Midbrain (tissue), 1 donor: ENCODE measurements around the gene CCNF.

Experiments
- DNase-seq: peaks from one replicate; lab custom pipeline; 2025; lab: John Stamatoyannopoulos, UW

Gene CCNF

DNA sequence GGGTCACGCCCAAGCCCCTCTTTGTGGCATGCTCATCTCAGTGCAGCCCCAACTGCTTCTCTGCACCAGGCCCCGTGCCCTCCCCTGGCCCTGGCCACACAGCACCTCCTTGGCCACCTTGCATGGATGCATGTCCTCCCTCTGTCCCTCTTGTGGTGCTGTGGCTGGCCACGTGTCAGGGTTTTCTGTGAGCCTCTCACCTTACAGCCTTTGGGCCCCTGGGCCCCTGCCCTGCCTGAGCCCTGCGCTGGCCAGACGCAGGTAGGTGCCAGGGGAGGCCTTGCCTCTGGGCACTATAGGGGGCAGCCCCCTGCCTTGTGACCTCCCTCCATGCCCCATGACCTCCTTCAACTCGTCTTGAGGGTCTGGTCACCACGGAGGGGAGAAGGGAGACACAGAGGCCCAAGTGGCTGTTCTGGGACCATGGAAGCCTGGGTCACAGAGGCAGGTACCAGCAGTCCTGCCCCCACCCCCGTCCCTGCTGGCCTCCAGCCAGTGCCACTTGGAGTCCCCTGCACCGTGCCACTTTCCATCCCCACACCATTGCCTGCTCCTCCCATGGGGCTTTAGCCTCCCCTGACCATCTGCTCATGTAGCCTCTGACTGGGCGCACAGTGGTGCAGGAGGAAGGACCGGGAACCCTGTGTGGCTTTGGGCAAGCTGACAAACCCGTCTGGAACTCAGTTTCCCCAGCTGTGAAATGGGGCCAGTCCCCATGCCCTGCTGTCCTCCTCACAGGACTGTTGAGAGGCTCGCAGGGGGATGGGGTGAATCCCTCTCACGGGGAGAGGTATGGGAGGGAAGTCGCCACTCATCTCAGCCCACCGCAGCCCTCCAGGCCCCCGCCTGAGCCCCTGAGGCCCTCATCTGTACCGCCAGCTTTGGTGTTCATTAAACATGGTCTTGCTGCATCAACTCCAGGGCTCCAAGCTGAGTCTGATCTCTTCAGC is 73.0 kb downstream of the CCNF start:
- DNase-seq = no peak

GRCh38 chr16:2505695-2506094 is 76.4 kb downstream of the CCNF start:
- no peak for DNase-seq

DNA sequence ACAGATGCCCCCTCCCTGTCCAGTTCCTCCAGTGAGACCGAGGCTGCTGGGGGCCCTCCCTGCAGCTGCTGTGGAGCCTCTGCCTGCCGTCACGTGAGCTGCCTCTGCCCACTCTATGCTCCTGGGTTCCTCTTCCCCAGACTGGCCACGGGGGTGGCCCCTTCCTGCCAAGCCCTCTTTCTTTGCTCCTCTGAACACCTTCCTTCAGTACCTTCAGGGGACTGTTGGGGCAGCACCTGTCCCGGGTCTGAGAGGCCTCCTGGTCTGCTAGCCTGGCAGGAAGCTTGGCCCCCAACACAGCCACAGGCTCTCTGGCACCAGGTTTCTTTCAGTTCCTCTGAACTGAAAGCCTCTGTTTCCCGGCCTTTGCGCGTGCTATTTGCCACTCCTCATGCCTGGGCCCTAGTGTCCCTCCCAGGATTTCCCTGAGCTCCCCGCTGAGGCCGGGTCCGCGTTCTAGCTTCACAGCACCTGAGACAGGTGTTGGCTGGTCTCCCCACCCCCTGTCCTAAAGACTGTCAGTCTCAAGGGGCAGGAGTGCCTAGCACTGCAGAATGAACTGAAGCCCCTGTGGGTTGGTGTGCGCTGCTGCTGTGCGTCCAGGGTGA is 77.9 kb downstream of the CCNF start:
- DNase-seq = no peak

DNA sequence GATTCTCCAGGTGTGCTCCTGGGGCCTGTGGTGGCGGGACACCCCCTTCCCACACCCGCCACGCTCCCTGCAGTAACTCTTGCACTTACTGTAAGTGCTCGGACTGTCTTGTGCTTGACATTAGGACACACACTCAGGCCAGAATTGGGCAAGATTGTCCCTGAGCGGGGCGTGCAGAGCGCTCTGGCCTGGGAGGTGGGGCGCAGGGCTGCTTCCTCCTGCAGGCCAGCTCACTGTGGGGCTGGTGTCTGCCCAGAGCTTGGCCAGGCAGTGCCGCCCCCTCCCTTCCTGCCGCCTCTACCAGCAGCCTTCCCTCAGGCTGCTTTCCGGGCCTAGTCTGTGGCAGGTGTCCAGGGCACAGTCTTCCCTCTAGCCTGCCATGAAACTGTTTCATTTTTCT is 78.4 kb downstream of the CCNF start:
- no peak for DNase-seq
